Upper lobe of left lung (tissue), 4 donors: ENCODE results near the gene DACH1.

Experiments used
- CTCF ChIP-seq, 6 experiments: fragments of 450-650 bp in 4 of 6; fragments of 200-600 bp in 2 of 6; sonication (generic) in 2 of 6; IDR thresholded peaks; one replicate each; pipeline ENCODE4 v1.5.1; 2016 to 2019; ENCODE audit warnings: antibody characterized with exemption in 6 of 6
- EP300 ChIP-seq, 4 donors: sonication (generic); formaldehyde crosslinking; IDR thresholded peaks; one replicate each; pipeline ENCODE4 v1.5.1; 2017; ENCODE audit warnings: antibody characterized with exemption in 4 of 4, control low read depth in 2 of 4
- POLR2A ChIP-seq, 4 donors: fragments of 450-650 bp; IDR thresholded peaks; one replicate each; pipeline ENCODE4 v1.5.1; 2016 to 2017; ENCODE audit warnings: antibody characterized with exemption in 4 of 4, mild to moderate bottlenecking in 2 of 4

- no peak for TF ChIP-seq CTCF (IDR thresholded peaks at IDR 0.05)
- no peak for TF ChIP-seq POLR2A (IDR thresholded peaks at IDR 0.05)
- TF ChIP-seq EP300 (IDR thresholded peaks at IDR 0.05): no peak
Measured at GRCh38 chr13:71751073-71751472, 115.9 kb downstream of the DACH1 start.
